DMS53 treated with DMSO at 0.1 percent for 48 hours (cell line): Measurements from ENCODE around the gene INHBB.

Source experiments
- DNase-seq: peaks from one replicate; lab custom pipeline; 2025; ENCODE audit not compliant: unreplicated experiment; lab: John Stamatoyannopoulos, UW

INHBB gene

GRCh38 chr2:120354935-120355779, 9.2 kb downstream of the INHBB start:
- no peak for DNase-seq

DNA sequence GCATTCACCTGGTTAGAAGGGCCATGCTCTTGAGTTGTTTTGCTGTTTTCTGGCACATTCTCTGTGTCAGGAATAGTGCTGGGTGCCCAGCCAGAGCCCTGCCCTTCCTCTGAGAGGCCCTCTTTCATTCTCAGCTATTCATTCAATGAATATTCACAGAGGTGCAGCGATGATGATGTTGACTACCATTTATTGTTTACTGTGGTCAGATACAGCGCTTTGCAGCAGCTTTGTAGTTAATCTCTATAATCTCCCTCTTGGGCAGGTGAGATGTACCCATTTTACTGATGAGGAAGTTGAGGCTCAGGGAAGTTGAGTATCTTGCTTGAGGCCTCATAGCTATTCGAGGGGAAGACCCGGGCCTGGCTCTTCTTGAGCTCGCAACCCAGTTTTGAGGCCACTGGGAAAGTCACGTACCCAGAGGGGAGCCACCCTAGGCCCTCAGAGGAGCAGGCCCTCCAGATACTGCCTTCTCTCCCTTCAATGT, 9.9 kb downstream of the INHBB start:
- no peak for DNase-seq

- DNase-seq, result no peak
Measured at GRCh38 chr2:120357768-120358167, 11.8 kb downstream of the INHBB start.

DNA sequence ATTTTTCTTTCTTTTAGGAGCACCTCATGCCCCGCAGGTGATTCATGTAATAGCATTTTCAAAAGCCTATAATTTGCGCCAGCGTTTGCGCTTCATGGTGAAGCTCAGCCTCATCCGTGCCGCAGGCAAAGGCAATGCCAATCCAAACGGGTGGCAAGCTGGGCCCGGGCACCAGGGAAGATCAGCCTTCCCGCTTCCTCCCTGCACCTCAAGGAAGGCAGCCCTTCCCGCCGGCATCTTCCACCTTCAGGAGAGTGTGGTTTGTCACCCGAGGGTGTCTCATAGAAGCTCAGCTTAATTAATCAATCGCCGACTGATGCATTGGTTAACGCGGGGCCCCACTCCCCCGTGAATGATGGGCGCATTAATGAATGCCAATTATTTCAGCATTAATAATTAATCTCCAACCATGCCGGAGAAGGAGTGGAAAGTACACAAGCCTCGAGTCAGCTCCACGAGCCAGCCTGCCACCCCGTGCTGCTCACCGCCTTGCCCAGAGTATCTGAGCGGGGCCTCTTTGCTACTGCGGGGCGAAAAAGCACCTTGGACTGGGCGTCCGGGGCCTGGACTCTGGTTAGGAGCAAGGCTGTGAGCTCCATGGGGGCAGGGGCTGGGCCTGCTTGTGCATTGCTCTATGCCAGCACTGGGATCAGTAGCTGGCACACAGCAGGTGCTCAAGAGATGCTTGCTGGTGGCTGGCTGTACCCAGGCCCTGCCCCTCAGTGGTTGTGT, 13.0 kb downstream of the INHBB start:
- no peak for DNase-seq

DNA sequence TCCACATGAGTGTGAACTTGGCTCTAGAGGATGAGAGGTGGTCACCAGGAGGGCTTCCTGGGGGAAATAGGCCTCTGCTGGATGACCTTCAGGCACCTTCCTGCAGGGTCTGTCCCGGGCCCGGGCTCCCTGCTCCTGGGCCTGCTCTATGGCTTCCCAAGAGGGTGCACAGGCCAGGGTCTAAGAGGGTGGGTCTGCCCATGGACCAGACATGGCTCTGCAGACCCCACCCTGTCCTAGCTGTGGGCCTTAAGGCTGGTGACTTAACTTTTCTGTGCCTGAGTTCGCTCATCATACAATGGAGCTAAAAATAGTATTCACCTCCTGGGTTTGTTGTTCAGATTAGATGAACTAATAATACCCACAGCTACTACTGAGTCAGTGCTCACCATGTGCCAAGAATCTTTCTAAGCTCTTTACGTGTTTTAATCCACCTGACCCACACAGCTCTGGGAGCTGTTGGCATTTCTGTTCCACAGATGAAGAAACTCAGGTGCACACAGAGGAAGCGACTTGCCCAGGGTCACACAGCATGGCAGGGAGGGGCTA, 14.4 kb downstream of the INHBB start:
- DNase-seq, result no peak

DNA sequence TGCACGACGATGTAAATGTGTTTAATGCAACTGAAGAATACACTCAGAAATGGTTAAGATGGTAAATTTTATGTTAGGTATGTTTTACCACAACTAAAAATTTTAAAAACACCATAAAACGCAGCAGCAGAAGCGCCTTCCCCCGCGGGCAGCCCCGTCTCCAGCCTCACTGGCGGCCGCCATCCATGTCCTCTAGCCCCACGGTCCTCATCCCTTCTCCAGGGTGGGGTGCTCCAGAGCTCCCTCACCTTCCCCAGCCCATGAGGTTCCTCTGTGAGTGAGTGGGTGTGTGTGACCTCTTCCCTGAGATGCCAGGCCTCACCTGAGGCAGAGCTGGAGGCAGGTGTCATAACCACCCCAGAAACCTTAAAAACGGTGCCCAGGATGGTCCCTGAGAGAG, 17.0 kb downstream of the INHBB start:
- no peak for DNase-seq

GRCh38 chr2:120365236-120365793, 19.4 kb downstream of the INHBB start:
- no peak for DNase-seq

DNA sequence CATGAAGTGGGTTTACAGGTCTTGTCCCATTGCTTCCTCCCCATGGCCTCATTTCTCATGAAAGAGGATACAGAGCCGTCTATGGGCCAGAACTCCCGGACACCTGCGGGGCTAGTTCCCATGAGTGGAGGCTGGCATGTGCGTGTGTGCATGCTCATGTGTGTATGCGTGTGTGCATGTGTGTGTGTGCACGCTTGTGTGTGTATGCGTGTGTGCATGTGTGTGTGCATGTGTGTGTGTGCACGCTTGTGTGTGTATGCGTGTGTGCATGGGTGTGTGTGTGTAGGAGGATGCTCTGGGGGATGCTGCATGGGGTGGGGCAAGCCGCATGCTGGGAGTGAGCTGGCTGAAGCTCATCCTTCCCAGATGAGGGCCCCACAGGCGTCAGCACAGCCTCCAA, 20.8 kb downstream of the INHBB start:
- no peak for DNase-seq

GRCh38 chr2:120367221-120367620, 21.3 kb downstream of the INHBB start:
- no peak for DNase-seq

DNA sequence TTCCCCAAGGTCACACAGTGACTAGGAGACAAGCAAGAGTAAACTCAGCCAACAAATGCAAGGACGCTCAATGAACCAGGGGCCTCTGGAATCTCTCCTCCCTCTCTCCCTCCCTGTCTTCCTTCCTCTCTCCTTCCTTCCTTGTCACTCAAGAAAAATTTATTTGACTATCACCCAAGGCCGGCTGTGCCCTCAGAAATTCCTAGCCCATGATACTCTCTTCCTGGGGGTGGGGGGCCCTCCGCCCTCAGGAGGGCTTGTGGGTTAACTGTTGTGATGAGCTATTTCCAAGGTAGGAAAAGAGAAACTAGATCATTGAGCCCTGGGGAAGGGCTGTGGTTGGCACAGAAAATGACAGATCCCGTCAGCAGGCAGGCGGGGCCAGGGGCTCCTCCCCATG, 21.7 kb downstream of the INHBB start:
- DNase-seq, result no peak

DNA sequence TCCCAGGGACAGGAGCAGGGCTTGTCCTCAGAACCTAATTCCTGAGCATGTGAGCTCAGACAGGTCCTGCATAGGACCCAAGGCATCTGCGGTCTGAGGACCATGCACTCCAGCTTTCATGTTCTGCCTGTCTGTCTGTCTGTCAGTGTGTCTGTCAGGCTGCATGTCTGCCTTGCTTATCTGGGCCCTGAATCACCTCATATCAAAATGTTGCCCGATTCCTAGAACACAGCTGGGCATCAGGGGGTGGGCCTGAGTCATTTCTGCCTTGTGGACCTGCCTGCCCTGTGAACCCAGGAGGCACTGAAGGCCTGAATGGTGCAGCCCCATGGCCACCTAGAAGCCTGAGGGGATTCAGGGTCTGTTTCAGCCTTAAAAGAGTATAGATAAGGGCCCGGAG, 22.1 kb downstream of the INHBB start:
- DNase-seq, result no peak

GRCh38 chr2:120369250-120369649, 23.3 kb downstream of the INHBB start:
- no peak for DNase-seq

GRCh38 chr2:120371969-120372625, 26.2 kb downstream of the INHBB start:
- DNase-seq, result no peak

- DNase-seq, result no peak
Measured at GRCh38 chr2:120372816-120373215, 26.9 kb downstream of the INHBB start.

DNA sequence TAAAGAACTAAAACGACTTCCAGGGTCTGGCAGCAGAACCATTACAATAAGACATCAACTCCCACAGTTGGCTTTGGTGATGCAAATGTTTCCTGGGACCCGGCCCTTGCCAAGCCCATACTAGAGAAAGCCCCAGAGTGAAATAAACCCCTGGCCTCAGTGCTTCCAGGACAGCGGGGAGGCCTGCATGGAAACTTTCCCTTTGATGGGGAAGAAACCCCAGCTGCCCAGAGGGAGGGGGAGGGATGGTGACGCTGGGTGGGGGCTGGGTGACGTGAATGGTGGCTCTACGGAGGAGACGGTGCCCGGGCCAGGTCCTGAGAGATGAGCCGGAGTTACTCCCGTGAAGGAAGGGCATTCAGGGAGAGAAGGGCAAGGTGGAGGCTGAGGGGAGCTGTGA, 27.5 kb downstream of the INHBB start:
- DNase-seq, result no peak

- no peak for DNase-seq
Measured at GRCh38 chr2:120374821-120375220, 28.9 kb downstream of the INHBB start.

DNA sequence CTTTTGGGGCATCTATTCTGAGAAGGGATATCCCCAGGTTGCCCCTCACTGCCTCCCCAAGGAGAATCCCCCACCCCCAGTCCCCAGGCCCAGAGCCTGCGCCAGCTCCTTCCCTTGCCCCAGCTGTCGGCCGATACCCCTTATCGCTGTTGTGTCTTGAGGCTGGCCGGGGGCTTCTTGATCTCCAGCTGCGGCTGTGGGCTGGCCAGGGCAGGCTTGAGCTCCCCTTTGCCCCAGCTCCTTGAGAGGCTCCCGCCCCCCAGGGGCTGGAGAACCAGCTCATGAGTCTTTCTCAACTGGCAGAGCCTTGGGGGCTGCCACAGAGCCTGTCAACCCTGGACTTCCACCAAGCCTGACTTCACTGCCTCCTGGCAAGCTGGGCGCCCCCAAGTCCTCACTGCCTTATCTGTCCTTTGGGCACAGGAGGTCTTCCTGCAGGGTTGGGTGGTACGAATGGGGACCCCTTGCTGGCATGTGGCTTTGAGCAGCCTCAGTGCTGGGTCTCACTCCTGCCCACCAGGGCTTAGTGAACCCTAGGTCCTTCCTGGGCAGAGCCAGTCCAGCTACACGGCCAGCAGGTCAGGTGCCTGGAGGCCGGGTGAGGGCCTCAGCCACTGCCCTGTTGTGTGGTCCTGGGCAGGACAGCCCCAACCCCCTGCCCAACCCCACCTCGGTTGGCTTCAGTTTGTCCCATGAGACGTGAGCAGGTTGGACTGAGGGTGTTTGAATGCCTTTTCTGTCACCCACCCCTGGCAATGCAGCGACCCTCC, 29.5 kb downstream of the INHBB start:
- DNase-seq, result no peak

GRCh38 chr2:120376101-120376500, 30.2 kb downstream of the INHBB start:
- DNase-seq, result no peak

- no peak for DNase-seq
Measured at GRCh38 chr2:120376679-120377640, 31.0 kb downstream of the INHBB start.
